Vagina (tissue), 2 donors: ENCODE measurements around the gene HIVEP2.

ENCODE experiments used
- POLR2AphosphoS5 ChIP-seq, 2 donors: sonication (generic); formaldehyde crosslinking; IDR thresholded peaks; one replicate each; pipeline ENCODE4 v1.9.0; 2017; ENCODE audit warnings: antibody characterized with exemption in 2 of 2, mild to moderate bottlenecking in 2 of 2, low read depth in 1 of 2; ENCODE audit not compliant: insufficient read depth in 1 of 2
- TF ChIP-seq, protein P1 (sequence below), 3 experiments: fragments of 450-650 bp in 2 of 3; fragments of 200-600 bp in 1 of 3; sonication (generic) in 1 of 3; IDR thresholded peaks; one replicate each; pipeline ENCODE4 v1.5.1; 2017 to 2019; ENCODE audit warnings: antibody characterized with exemption in 3 of 3, mild to moderate bottlenecking in 2 of 3, moderate library complexity in 2 of 3

DNA sequence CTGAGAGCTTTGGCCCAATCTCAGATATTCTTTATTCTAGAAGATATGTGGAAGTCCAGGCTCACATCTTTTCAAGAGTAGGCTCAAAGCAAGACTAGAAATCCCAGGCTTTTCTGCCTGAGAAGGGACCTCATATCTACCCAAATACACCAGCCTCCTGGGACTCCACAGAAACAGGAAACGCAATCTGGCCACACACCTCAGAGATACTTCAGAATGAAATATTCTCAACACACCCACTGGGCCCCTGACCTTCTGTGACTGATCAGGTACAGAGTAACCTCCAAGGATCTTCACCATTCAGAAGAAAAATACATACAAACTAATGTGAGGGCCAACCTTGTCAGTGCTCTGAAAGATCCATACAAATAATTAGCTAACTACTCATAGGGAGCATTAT lies 183.2 kb downstream of the HIVEP2 start:
- TF ChIP-seq, protein P1, sequence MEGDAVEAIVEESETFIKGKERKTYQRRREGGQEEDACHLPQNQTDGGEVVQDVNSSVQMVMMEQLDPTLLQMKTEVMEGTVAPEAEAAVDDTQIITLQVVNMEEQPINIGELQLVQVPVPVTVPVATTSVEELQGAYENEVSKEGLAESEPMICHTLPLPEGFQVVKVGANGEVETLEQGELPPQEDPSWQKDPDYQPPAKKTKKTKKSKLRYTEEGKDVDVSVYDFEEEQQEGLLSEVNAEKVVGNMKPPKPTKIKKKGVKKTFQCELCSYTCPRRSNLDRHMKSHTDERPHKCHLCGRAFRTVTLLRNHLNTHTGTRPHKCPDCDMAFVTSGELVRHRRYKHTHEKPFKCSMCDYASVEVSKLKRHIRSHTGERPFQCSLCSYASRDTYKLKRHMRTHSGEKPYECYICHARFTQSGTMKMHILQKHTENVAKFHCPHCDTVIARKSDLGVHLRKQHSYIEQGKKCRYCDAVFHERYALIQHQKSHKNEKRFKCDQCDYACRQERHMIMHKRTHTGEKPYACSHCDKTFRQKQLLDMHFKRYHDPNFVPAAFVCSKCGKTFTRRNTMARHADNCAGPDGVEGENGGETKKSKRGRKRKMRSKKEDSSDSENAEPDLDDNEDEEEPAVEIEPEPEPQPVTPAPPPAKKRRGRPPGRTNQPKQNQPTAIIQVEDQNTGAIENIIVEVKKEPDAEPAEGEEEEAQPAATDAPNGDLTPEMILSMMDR (IDR thresholded peaks at IDR 0.05) = no peak
- TF ChIP-seq POLR2AphosphoS5 (IDR thresholded peaks at IDR 0.05; ENCODE audit: insufficient read depth in 1 of 2, low read depth in 1 of 2) = no peak
